BLaER1 (cell line): ENCODE results near the gene CEACAM1.
"Not testable (repeated sequence)": the region's sequence is repeated elsewhere in the genome, so short reads cannot be mapped to it uniquely, and the experiment has no call there.

Source experiments
- H3K27ac ChIP-seq: shearing (Covaris generic); formaldehyde crosslinking; 2 replicates; pipeline ENCODE4 v1.8.1; 2022
- H3K27me3 ChIP-seq: shearing (Covaris generic); formaldehyde crosslinking; 2 replicates; pipeline ENCODE4 v1.8.1; 2022
- H3K36me3 ChIP-seq: shearing (Covaris generic); formaldehyde crosslinking; 2 replicates; pipeline ENCODE4 v1.8.1; 2022
- H3K4me1 ChIP-seq: shearing (Covaris generic); formaldehyde crosslinking; 2 replicates; pipeline ENCODE4 v1.8.1; 2022
- H3K4me2 ChIP-seq: shearing (Covaris generic); formaldehyde crosslinking; 2 replicates; pipeline ENCODE4 v1.8.1; 2022
- H3K4me3 ChIP-seq: shearing (Covaris generic); formaldehyde crosslinking; 2 replicates; pipeline ENCODE4 v1.8.1; 2022
- H3K9ac ChIP-seq: shearing (Covaris generic); formaldehyde crosslinking; 2 replicates; pipeline ENCODE4 v1.8.1; 2022
- H3K9me3 ChIP-seq: shearing (Covaris generic); formaldehyde crosslinking; 2 replicates; pipeline ENCODE4 v1.8.1; 2022
- H4K20me1 ChIP-seq: shearing (Covaris generic); formaldehyde crosslinking; 2 replicates; pipeline ENCODE4 v1.8.1; 2022
- Cebpa-rat ChIP-seq: shearing (Covaris generic); IDR thresholded peaks from 2 replicates; pipeline ENCODE4 v1.8.1; 2022

CEACAM1 gene

DNA sequence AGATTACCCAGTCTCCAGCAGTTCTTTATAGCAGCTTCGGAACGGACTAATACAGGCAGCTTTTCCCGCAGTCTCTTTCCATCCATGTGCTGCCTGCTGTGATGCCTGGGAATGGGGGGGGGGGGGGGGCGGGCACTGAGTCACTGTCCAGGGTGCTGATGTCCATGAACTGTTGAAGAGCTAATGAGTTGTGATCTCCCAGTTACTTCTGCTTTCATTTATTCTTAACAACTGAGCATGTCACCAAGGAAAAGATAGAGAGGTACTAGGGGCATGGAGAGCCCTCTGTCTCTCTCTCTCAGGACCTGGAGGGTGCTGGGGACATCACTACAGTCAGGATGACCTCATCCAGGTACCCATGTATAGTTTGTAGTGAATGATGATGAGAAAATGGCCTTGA, 20.3 kb upstream of the CEACAM1 start:
- Histone ChIP-seq H3K9ac (no peak overlapping the region), H3K4me2 (no peak overlapping the region), H4K20me1 (peaks cover 25% of the 10 kb centered on the region), H3K36me3 (no peaks in the 10 kb centered on the region), H3K27me3 (peaks cover 64% of the 10 kb centered on the region), H3K27ac (no peak overlapping the region), H3K4me3 (no peak overlapping the region), H3K9me3 (peaks cover 46% of the 10 kb centered on the region), H3K4me1 (peaks cover 11% of the 10 kb centered on the region)
- no peak for TF ChIP-seq Cebpa-rat

DNA sequence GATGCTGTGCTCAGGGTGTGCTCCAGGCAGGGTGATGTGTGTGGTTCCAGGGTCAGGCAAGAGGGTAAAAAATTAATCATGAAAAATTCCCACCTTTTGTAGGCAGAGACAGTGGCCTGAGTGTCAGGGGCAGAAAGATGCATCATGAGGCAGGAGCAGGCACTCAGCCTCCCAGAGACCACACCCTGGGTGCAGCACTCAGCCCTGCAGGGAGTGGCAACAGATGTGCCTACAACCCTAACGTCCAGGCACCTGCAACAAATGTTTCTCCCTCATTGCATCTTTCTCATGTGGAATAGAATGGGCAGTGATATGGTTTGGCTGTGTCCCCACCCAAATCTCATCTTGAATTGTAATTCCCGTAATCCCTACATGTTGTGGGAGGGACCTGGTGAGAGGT, 19.6 kb upstream of the CEACAM1 start:
- TF ChIP-seq Cebpa-rat: no peak
- H3K36me3 ChIP-seq: no peaks in the 10 kb centered on the region
- no peak overlapping the region for H3K4me2 ChIP-seq
- H4K20me1 ChIP-seq: peaks cover 25% of the 10 kb centered on the region
- H3K9ac ChIP-seq: no peak overlapping the region
- H3K27ac ChIP-seq: no peak overlapping the region
- H3K4me1 ChIP-seq: peaks cover 4% of the 10 kb centered on the region
- H3K27me3 ChIP-seq: peaks cover 62% of the 10 kb centered on the region
- peaks cover 46% of the 10 kb centered on the region for H3K9me3 ChIP-seq
- H3K4me3 ChIP-seq: no peak overlapping the region

DNA sequence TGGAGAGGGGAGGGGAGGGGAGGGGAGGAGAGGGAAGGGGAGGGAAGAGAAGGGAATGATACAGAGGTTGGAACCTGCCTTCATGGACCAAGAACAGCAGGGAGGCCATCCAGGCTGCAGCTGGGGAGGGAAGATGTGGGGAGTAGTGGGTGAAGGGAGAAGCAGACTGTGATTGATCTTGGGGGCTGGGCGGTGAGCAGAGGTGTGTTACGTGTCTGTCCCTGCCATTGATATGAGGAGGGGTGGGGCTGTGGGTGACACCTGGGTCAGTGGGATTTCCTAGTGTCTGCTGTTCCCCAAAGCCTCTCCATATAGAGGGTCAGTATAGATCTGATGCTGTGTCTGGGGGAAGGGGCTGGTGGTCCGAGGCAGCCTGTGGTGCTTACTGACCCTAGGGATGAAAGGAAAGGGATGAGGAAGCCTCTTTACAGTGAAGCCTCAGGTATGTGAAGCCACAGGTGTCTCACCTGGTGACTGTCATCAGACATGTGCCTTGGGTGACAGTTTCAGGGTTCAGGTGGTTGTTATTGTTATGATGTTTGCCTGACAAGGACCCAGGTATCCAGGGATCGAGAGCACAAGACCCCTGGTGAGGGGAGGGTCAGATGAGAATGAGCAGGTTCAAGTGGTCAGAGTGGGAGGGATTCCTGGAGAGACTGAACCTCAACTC, 18.7 kb upstream of the CEACAM1 start:
- H3K9ac ChIP-seq: no peak overlapping the region
- H3K27me3 ChIP-seq: peaks cover 52% of the 10 kb centered on the region
- H3K4me2 ChIP-seq: no peak overlapping the region
- no peak overlapping the region for H3K4me3 ChIP-seq
- peaks cover 2% of the 10 kb centered on the region; the same call in 1 of the 2 replicates for H3K4me1 ChIP-seq
- H3K9me3 ChIP-seq: peaks cover 44% of the 10 kb centered on the region
- no peaks in the 10 kb centered on the region for H3K36me3 ChIP-seq
- H3K27ac ChIP-seq: no peak overlapping the region
- TF ChIP-seq Cebpa-rat: no peak
- peaks cover 22% of the 10 kb centered on the region for H4K20me1 ChIP-seq

DNA sequence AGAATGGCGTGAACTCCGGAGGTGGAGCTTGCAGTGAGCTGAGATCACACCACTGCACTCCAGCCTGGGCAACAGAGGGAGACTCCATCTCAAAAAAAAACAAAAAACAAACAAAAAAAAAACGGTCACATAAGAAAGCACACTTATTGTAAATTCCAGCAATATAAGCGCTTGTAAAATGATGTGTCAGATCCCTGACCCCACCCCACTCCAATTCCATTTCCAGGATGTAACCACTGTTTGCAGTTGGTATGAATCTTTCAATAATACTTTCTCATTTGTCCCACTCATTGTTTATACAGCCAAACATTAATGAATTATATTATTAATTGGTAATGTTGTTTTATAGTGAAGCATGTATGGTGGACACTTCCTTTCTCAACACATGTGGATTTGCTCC, 15.9 kb upstream of the CEACAM1 start:
- Histone ChIP-seq H3K36me3 (no peaks in the 10 kb centered on the region), H3K4me2 (no peak overlapping the region), H3K27me3 (peaks cover 25% of the 10 kb centered on the region)

DNA sequence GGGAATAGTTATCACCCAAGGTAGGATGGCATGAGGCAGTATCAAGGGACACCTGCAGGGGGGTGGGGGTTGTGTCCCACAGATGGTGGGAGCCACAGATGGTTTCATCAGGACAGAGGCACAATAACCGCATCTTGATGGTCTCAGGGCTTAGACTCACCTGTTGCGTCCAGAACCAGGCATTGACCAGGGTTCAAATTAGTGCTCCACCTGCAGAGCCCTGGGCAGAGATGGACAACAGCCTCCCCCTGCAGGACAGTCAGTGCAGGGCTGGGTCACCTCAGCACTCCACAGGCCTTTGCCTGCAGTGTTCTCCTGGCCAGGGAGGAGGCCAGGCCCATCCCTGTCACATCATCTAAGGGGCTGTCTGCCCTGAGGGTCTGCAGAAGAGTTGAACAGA, 14.5 kb upstream of the CEACAM1 start:
- peaks cover 4% of the 10 kb centered on the region; the same call in 1 of the 2 replicates for H3K9me3 ChIP-seq
- no peaks in the 10 kb centered on the region for H3K36me3 ChIP-seq
- H3K27me3 ChIP-seq: peaks cover 12% of the 10 kb centered on the region
- H3K4me1 ChIP-seq: peaks cover 24% of the 10 kb centered on the region
- no peak overlapping the region for H3K27ac ChIP-seq
- H3K9ac ChIP-seq: no peak overlapping the region
- no peak overlapping the region for H3K4me3 ChIP-seq
- no peak for TF ChIP-seq Cebpa-rat
- H4K20me1 ChIP-seq: peaks cover 22% of the 10 kb centered on the region; the same call in 1 of the 2 replicates
- H3K4me2 ChIP-seq: no peak overlapping the region

More for the DNA sequence above, 15.9 kb upstream of the CEACAM1 start:
- Histone ChIP-seq H3K4me3 (no peak overlapping the region), H3K4me1 (peaks cover 20% of the 10 kb centered on the region), H4K20me1 (peaks cover 22% of the 10 kb centered on the region; the same call in 1 of the 2 replicates), H3K9ac (no peak overlapping the region), H3K27ac (no peak overlapping the region), H3K9me3 (peaks cover 16% of the 10 kb centered on the region)
- TF ChIP-seq Cebpa-rat: no peak

DNA sequence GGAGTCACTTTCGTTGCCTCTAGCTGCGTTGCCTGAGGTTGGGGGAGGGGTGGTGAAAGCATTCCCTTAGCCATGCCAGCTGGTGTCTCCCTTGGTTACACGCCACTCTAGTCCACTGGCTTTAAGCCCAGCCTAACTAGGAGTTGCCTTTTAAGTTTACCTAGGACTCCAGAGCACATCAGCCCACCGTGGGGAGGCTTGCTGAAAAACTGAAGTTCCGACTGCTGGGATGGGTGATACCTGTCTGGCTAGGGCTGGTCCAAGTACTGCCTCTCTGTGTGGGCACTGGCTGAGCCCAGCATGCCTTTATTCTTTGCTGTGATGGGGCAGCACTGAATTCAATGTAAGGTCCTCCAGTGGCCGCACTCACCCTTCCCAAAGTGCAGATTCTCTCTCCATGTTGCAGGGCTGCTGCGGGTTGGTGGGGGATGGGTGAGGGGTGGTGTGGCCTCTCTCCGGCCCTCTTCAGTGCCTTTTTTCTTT, 11.8 kb upstream of the CEACAM1 start:
- Histone ChIP-seq H3K9ac (no peak overlapping the region), H4K20me1 (peaks cover 22% of the 10 kb centered on the region; the same call in 1 of the 2 replicates), H3K36me3 (no peaks in the 10 kb centered on the region), H3K9me3 (no peaks in the 10 kb centered on the region), H3K27ac (no peak overlapping the region), H3K4me1 (peaks cover 24% of the 10 kb centered on the region), H3K4me3 (no peak overlapping the region), H3K4me2 (peak overlapping the region; percentile 69), H3K27me3 (no peaks in the 10 kb centered on the region)
- TF ChIP-seq Cebpa-rat: no peak

DNA sequence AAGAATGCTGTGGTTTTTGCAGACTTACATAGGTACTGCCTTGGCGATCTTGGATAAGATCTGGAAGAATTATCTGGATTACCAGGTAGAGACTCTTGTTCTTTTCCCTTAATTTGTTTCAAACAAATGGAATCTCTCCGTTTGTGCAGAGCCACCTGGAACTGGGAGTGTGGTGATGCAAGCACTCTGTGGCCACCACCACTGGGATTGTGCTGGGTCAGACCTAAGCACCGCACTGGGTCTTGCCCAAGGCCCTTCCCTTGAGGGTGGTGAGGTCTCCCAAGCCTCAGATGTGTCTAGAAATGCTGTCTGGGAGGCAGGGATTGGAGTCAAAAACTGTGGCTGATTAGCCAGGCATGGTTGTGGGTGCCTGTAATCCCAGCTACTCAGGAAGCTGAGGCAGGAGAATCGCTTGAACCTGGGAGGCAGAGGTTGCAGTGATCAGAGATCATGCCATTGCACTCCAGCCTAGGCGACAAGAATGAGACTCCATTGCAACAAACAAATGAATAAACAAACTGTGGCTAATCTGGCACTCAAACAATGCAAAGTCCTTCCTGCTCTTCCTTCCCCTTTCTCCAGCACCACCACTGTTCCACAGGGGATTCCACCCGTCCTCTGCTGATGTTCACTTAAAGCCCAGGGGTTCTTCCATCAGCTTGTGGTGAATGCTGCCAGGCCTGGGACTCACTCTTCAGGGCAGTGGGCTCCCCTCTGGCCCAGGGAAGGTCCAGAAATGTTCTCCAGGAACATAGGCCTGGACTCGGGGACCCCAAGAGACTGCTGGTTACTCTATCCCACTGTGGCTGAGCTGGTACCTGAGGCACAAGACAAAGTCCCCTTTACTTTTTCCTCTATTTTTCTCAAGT, 10.8 kb upstream of the CEACAM1 start:
- TF ChIP-seq Cebpa-rat: no peak
- Histone ChIP-seq H3K4me1 (peaks cover 24% of the 10 kb centered on the region), H3K36me3 (no peaks in the 10 kb centered on the region), H4K20me1 (peaks cover 22% of the 10 kb centered on the region; the same call in 1 of the 2 replicates), H3K9me3 (no peaks in the 10 kb centered on the region), H3K27me3 (no peaks in the 10 kb centered on the region), H3K27ac (no peak overlapping the region), H3K9ac (no peak overlapping the region), H3K4me2 (peak overlapping the region; percentile 69), H3K4me3 (no peak overlapping the region)

DNA sequence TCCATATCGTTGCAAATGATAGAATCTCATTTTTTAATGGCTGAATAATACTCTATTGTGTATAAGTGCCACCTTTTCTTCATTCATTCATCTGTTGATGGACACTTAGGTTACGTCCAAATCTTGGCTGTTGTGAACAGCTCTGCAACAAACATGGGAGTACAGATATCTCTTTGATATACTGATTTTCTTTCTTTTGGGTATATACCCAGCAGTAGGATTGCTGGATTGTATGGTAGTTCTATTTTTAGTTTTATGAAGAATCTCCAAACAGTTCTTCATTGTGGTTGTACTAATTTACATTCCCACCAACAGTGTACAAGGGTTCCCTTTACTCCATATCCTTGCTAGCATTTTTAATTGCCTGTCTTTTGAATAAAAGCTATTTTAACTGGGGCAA, 7.0 kb upstream of the CEACAM1 start:
- not testable (repeated sequence) for H3K4me3 ChIP-seq, H3K9ac ChIP-seq, H3K36me3 ChIP-seq, H3K27me3 ChIP-seq, H4K20me1 ChIP-seq, H3K27ac ChIP-seq, H3K9me3 ChIP-seq, H3K4me2 ChIP-seq
- peaks cover 16% of the 10 kb centered on the region for H3K4me1 ChIP-seq

DNA sequence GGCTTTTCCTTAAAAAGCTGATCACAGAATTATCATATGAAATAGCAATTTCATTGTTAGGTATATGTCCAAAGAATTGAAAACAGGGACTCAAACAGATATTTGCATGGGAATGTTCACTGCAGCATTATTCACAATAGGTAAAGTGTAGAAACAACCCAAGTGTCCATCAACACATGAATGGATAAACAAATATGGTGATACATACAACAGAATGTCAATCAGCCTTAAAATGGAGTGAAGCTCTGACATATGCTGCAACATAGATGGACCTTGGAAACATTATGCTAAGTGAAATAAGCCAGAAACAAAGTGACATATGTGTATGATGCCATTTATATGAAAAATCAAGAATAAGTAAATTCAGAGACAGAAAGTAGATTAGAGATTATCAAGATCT, 6.1 kb upstream of the CEACAM1 start:
- no peaks in the 10 kb centered on the region for H3K36me3 ChIP-seq

DNA sequence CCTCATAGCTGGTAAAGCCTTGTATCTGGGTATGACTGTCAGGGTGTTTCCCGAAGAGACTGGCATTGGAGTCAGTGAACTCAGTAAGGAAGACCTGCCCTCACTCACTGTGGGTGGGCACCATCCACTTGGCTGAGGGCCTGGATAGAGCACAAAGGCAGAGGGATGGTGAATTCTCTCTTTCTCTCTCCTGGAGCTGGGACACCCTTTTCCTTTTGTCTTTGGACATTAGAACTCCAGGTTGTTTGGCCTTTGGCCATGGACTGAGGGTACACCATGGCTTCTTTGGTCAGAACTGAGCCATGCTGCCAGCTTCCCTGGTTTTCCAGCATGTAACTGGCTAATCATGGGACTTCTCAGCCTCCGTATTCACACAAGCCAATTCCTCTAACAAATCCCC, 4.6 kb upstream of the CEACAM1 start:
- H3K4me1 ChIP-seq: peaks cover 16% of the 10 kb centered on the region
- H4K20me1 ChIP-seq: no peaks in the 10 kb centered on the region
- H3K36me3 ChIP-seq: no peaks in the 10 kb centered on the region
- H3K4me2 ChIP-seq: no peak overlapping the region
- no peak overlapping the region for H3K27ac ChIP-seq
- H3K9me3 ChIP-seq: no peaks in the 10 kb centered on the region
- H3K9ac ChIP-seq: no peak overlapping the region
- H3K27me3 ChIP-seq: no peaks in the 10 kb centered on the region
- H3K4me3 ChIP-seq: no peak overlapping the region
- TF ChIP-seq Cebpa-rat: no peak

More for the DNA sequence above, 6.1 kb upstream of the CEACAM1 start:
- no peaks in the 10 kb centered on the region for H3K27me3 ChIP-seq
- H3K9ac ChIP-seq: no peak overlapping the region
- no peaks in the 10 kb centered on the region for H4K20me1 ChIP-seq
- H3K4me3 ChIP-seq: no peak overlapping the region
- H3K27ac ChIP-seq: no peak overlapping the region
- peaks cover 8% of the 10 kb centered on the region for H3K4me1 ChIP-seq
- H3K4me2 ChIP-seq: no peak overlapping the region
- H3K9me3 ChIP-seq: no peaks in the 10 kb centered on the region
- no peak for TF ChIP-seq Cebpa-rat
